ENCODE results near the gene HDAC1.
A peak's percentile ranks its signal among the peaks of the same experiment; 100 is the strongest.
"Not testable (repeated sequence)": the region's sequence is repeated elsewhere in the genome, so short reads cannot be mapped to it uniquely, and the experiment has no call there.

Gene HDAC1

DNA sequence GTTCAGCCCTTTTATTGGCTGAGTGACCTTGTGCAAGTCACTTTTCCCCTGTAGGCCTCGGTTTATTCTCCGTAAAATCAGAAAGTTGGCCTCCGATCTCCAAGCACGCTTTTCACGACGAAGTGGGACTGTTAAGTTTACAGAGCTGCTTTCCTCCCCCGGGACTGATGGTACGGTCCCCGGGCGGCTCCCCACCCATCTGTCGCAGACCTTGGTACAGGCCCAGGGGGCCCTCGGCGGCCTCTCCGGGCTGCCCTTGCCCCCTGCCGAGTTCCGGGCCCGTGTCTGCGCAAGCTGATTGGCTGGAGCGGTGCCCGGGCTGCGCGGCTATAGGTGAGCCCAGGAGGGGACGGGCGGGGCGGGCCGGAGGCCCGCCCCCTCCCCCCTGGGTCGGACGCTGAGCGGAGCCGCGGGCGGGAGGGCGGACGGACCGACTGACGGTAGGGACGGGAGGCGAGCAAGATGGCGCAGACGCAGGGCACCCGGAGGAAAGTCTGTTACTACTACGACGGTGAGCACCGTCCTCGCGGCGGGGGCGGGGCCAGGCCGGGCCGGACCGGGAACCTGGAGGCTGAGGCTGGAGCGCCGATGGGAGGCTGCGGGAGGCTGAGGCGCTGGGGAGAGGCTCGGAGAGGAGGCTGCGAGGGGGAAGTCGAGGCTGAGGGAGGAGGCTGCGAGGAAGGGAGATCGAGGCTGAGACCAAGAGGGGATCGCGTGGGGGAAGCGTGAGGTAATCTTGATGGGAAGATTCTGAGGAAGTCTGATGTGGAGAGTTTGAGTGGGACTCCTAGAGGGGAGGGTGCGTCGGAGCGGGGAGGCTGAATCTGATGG, at the start of gene HDAC1:
TSS of gene HDAC1 (plus strand) at position 376 of the 831 bp plus-strand sequence. CDS start at position 463, 87 bp downstream.
- peak; percentile 64 for DNase-seq

DNA sequence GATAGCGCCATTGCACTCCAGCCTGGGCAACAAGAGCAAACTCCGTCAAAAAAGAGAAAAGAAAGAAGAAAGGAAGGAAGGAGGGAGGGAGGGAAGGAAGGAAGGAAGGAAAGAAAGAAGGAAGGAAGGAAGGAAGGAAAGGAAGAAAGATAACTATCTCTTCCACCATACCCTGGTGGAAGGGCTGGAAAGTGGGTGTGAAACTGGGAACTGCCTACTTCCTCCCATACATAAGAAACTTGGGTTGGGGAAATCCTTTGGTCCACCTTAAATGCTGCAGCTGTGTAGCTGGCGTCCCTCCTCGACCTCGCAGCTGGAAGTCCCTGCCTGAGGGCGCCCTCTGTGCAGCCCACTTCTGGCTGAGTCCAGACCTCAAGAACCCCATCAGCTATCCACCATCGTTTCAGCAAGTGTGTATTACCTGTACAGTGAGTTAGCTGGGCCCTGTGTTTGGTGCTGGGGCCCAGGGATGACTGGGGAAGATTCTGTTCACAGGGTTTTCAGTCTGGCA, 49.5 kb upstream of the HDAC1 start:
- DNase-seq = no peak

DNA sequence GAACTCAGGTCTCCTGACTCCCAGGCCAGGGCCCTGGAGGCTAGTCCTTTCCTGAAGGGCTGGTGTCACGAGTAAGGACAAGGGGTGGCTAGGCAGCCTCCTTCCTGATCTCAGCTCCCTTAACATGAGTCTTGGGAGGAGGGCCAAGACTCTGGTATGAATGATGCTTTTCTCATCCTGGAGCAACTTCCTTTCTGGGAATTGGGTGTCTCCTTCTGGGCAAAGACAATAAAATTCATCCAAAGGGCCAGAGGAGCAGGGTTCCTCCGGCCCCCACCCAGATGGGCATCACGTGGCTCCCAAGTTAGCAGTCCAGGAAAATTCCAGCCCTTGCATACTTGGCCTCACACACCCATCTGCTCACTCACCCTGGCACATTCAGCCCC, 45.0 kb upstream of the HDAC1 start, which contains the start of gene FAM167B:
TSS of gene FAM167B (plus strand) at position 335 of the 386 bp plus-strand sequence. CDS start 200 bp downstream, outside the sequence.
- DNase-seq = no peak

DNA sequence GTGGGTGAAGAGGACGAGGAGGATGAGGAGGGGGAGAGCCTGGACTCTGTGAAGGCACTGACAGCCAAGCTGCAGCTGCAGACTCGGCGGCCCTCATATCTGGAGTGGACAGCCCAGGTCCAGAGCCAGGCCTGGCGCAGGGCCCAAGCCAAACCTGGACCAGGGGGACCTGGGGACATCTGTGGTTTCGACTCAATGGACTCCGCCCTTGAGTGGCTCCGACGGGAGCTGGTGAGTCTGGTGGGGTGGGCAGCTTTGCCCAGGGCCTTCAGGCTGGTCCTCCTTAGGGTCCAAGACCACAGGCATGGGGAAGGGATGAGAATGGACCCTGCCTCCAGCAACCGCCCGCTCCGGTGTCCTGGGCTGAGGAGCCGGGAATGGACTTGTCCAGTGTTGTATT, 44.4 kb upstream of the HDAC1 start:
- DNase-seq = no peak

DNA sequence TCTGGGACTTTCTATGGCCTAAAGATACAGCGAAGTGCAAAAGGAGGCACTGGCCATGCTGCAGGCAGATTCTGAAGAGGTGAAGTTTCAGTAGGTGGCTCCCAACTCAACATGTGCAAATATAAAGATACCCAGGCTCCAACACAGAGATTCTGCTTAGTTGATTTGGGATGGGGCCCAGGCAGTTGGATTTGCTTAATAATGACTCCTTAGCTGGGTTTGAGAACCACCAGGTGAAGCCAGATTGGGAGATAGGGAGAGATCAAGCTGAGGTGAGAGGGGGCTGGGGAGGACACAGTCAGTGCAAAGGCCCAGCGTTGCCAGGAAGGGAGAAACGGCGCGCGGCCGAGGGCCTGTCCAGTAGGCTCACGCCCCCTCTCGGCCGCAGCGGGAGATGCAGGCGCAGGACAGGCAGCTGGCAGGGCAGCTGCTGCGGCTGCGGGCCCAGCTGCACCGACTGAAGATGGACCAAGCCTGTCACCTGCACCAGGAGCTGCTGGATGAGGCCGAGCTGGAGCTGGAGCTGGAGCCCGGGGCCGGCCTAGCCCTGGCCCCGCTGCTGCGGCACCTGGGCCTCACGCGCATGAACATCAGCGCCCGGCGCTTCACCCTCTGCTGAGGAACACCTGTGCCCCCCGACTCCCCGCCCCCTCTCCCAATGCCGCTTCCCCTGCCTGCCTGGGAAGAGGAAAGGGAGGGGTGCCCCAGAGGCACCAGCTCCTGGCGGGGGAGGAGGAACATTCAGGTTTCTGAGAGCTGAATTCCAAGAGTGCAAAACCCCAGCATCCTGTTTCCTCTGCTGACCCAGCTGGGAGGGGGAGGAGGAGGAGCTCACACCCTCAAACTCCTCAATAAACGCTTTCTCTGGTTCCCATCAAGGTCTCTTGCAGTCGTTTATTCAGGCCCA, 43.6 kb upstream of the HDAC1 start:
- no peak for DNase-seq

DNA sequence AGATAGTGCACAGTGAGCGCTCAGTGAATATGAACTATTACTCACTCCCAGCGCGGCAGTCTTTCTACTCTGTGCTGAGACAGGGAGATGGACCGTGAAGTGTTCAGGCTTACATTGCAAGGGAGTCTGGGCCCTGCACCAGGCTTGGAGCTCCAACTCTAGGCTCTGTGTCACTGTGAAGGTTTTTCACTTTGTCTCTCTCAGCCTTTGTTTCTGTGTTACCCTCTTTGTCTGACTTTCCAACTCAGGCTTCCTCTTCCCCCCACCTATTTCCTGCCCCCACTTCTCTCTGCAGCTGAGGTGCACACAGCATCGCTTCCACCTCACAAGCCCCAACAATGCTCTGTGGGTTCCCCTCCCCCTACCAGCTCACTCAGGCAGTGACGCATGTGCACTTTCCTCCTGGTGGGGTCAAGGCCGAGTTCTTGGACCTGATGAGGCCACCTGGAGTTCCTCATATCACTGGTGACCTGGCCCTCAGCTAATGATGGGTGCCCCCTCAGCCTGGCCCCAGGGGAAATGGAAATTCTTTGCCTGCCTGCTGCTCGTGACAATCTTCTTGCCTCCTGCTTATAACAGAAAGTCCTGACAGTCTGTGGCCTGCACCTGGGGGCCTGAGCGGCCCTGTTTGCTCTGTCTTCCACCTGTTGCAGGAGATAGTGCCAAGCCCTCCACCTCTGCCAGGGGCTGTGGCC, 41.9 kb upstream of the HDAC1 start:
- no peak for DNase-seq

DNA sequence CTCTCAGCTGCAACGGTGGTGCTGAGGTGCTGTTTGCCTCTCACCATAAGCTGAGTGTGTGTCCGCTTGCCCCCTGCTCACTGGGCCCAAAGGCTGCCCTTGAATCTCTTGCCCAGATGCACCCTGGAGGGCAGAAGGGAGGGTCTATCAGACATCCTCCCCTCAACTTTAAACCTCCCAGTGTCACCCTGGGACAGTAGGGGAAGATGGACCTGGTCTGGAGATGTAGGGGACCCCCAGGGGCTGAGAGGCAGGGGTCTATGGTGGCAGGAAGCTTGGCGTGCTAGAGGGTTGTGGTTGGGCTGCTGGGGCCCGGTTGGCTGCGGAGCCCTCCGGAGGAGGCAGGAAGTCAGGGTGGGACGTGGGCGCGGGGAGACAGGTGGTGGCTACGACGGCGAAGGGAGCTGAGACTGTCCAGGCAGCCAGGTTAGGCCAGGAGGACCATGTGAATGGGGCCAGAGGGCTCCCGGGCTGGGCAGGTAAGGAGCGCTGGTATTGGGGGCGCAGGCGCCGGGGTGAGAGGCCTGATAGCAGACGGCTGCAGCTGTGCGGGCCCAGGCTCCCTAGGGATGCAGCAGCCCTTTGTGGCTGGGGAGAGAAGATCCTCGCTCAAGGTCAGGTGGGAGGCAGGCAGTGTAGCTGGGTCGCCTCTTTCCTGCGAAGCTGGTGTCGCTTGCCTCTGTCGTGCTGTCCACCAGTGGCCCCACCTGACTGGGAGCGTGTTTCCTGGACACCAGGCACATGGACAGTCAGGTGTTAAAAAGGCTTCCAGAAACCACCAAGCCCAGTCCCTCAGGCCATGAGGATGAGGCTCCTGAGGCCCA, 40.8 kb upstream of the HDAC1 start, which contains the start of gene LCK:
TSS of gene LCK (plus strand) at position 373 of the 824 bp plus-strand sequence. CDS start 23,065 bp downstream, outside the sequence.
- DNase-seq = no peak

DNA sequence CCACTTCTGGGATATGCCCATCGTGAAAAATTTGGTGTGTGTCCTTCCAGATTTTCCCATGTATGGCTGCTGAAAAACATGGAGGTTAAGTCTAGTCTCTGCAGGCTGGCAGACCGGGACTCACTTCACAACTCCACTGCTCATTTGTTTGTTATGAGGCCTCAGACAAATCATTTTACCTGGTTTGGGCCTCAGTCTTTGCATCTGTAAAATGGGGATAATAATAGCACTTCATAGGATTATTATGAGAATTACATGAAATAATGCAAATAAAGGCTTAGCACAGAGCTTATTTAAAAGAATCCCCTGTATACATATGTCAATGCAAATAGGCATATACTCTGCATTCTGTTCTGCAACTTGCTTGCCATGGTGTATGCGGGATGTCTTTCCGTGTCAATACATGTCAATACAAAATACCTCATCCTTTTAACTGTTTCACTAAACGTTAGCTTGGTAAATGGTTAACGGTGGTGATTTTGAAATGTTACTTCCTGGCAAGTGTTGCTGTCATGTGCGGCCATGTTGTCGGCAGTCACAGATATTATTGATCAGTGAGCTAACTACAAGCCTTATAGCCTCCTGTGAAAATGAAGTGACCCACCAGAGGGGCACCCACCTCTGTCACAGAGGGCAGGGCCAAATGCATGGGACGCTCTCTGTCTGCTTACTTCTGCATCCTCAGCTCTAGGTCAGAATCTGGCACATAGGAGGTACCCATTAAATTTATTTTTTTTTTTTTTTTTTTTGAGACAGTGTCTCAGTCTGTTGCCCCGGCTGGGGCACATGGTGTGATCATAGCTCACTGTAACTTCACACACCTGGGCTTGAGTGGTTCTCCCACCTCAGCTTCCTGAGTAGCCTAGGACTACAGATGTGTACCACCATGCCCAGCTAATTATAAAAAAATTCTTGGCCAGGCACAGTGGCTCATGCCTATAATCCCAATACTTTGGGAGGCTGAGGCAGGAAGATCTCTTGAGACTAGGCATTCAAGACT, 36.5 kb upstream of the HDAC1 start:
- no peak for DNase-seq

DNA sequence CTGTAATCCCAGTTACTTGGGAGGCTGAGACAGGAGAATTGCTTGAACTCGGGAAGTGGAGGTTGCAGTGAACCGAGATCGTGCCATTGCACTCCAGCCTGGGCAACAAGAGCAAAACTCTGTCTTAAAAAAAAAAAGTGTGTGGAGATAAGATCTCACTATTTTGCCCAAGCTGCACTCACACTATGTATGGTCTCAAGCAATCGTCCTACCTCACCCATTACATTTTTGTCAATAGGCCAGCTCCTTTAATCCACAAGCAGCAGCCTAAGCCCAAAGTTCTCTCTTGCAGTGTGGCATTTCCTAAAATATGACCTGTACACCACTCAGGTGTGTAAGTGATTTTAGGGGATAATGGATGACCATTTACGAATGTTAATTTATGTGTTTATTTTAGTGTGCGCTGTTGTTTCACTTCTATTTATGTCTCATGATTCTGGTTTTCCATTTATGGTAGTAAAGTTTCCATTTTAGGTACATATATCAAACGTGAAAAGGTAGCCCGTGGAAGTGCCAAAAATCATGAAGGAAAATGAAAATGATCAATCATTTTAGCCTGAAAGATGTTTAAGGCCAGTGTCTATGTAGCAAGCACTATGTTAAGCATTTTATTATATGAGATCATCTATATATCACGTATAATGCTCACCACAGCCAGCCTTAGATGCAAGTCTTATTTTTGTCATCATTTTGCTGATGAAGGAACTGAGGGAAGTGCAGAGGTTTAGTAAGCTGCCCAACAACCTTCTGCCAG, 35.2 kb upstream of the HDAC1 start:
- no peak for DNase-seq

DNA sequence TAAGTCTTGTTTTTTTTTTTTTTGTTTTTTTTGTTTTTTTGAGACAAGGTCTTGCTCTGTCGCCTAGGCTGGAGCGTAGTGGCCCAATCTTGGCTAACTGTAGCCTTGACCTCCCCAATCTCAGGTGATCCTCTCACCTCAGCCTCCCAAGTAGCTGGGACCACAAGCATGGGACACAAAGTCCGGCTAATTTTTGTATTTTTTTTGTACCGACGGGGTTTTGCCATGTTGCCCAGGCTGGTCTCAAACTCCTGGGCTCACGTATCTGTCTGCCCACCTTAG, 34.7 kb upstream of the HDAC1 start:
- DNase-seq = no peak

DNA sequence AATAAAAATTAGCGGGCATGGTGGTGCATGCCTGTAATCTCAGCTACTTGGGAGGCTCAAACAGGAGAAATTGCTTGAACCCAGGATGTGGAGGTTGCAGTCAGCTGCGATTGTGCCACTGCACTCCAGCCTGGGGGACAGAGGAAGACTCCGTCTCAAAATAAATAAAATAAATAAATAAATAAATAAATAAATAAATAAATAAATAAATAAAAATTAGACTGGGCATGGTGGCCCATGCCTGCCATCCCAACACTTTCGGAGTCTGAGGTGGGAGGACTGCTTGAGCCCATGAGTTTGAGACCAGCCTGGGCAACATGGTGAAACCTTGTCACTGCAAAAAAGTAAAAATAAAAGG, 28.7 kb upstream of the HDAC1 start:
- DNase-seq = not testable (repeated sequence)

DNA sequence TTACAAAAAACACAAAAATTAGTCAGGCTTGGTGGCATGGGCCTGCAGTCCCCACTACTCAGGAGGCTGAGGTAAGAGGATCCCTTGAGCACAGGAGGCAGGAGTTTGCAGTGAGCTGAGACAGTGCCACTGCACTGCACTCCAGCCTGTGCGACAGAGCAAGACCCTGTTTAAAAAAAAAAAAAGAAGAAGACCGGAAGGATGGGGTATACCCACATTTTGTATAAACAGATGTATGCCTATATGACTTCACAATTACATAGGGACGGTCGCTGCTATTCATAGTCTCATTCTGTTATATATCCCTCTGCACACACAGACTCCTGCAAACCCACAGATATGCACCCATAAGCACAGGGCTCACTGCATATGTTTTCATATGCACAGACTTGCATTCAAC, 28.1 kb upstream of the HDAC1 start:
- no peak for DNase-seq

DNA sequence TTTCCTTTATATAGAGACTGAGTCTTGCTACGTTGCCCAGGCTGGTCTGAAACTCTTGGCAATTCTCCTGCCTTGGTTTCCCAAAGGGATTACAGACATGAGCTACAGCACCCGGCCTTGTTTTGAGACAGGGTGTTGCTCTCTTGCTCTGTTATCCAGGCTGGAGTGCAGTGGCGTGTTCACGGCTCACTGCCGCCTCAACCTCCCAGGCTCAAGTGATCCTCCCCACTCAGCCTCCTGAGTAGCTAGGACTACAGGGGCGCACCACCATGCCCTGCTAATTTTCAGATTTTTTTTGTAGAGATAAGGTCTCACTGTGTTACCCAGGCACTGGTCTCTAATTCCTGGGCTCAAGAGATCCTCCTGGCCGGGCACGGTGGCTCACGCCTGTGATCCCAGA, 26.0 kb upstream of the HDAC1 start:
- no peak for DNase-seq

DNA sequence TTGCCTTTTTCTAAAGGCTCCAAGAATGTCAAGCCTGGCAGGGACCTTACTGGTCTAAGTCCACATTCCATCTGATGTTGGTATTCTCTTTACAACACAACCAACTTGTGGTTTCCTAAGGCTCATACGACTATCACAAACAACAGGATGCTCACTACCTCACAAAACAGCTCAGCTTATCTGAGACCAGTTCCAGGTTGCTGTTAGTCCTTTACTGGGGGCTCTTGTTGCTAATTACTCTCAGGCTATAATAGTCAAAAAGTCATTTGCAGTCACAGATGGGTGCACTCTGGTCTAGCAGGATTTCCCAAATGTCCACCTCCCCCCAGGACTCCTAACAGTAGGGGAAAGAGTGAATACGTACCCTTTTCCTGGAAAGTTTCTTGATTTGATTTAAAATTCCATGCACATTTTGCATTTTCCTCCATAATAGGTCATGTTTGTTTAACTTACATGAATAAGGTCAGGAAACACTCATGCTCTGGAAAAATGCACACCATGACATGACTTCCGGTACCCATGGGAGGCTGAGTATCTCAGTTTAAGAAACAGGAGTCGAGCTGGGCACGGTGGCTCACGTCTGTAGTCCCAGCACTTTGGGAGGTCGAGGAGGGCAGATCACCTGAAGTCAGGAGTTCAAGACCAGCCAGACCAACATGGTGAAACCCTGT, 24.8 kb upstream of the HDAC1 start:
- DNase-seq = no peak

DNA sequence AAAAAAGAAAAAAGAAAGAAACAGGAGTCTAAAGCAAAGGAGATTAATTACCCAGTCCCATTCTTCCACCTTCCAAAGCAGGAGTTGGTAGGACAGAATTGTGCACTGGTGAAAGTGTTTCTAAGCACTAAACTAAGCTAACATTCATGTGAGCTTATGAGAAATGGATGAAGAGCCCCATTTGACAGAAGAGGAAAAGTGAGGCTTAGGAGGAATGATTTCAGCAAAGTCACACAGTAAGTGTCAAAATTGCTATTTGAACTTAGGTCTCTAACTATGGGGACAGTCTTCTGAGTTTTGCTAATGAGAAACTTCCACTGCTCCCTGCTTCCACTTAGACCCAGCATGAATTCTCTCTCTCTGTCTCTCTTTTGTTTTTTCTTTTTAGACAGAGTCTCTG, 22.1 kb upstream of the HDAC1 start:
- DNase-seq = no peak

DNA sequence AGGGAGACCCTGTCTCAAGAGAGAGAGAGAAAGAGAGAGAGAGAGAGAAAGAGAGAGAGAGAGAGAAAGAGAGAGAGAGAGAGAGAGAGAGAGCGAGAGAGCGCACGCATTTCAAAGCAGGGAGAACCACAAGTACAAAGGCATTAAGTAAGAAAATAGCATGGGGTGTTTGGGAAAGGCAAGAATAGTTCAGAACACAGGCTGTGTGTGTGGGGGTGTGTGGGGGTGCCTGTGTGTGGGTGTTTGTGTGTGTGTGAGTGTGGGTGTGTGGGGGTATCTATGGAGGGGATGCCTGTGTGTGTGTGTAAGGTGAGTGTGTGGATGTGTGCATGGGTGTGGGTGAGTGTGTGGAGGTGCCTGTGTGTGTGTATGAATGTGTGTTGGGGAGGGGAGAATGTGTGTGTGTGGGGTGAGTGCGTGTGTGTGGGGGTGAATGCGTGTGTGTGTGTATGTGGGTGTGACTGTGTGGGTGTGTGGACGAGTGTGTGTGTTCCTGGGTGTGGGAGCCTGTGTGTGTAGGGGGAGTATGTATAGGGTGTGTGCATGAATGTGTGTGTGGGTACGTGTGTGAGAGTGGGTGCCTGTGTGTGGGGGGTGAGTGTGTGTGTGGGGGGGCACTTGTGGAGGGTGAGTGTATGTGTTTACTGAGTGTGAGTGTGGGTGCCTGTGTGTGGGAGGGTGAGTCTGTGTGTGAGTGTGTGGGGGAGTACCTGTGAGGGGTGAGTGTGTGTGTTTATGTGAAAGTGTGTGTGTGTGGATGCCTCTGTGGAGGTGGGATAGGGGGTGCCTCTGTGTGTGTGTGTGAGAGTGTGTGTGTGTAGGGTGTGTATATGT, 19.1 kb upstream of the HDAC1 start:
- DNase-seq = no peak

DNA sequence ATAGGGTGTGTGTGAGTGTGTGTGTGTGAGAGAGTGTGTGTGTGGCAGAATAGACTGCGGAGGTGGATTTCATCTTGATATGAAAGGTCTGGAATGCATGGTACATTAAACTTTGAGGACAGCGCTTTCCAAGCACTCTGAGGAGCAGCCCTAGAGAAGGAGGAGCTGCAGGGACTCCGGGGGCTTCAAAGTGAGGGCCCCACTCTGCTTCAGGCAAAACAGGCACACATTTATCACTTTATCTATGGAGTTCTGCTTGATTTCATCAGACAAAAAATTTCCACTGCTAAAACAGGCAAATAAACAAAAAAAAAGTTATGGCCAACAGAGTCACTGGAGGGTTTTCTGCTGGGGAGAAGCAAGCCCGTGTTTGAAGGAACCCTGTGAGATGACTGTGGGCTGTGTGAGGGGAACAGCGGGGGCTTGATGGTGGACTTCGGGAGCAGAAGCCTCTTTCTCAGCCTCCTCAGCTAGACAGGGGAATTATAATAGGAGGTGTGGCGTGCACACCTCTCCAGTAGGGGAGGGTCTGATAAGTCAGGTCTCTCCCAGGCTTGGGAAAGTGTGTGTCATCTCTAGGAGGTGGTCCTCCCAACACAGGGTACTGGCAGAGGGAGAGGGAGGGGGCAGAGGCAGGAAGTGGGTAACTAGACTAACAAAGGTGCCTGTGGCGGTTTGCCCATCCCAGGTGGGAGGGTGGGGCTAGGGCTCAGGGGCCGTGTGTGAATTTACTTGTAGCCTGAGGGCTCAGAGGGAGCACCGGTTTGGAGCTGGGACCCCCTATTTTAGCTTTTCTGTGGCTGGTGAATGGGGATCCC, 18.3 kb upstream of the HDAC1 start:
- DNase-seq = no peak

Measured in NCI-H2029 treated with DMSO at 0.1 percent for 48 hours (cell line).